Measurements from ENCODE around the gene CD79B.

CD79B gene

DNA sequence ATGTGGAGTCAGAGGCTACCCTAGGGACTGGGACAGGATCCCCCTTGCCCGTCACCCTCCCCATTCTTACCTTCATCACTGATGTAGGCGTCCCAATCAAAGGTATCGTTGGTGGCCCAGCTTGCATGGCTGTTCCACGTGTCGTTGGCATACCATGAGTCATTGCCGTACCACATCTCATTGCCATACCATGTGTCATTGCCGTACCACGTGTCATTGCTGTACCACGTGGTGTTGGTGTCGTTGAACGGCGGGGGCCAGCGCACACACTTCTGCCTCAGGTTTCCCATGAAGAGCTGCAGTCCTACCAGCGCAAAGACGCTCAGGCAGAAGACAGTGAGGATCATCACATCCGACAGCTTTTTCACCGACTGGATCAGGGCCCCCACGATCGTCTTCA is 35.8 kb upstream of the CD79B start (continued):
- TF ChIP-seq ZNF530 (tag by site-specific recombination; IDR thresholded peaks at IDR 0.05; ENCODE audit: low read depth) = no peak
- TF ChIP-seq, protein P1, sequence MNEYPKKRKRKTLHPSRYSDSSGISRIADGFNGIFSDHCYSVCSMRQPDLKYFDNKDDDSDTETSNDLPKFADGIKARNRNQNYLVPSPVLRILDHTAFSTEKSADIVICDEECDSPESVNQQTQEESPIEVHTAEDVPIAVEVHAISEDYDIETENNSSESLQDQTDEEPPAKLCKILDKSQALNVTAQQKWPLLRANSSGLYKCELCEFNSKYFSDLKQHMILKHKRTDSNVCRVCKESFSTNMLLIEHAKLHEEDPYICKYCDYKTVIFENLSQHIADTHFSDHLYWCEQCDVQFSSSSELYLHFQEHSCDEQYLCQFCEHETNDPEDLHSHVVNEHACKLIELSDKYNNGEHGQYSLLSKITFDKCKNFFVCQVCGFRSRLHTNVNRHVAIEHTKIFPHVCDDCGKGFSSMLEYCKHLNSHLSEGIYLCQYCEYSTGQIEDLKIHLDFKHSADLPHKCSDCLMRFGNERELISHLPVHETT (tag by site-specific recombination; IDR thresholded peaks at IDR 0.05) = no peak
- TF ChIP-seq HOXD13 (CRISPR knock-in tag; IDR thresholded peaks at IDR 0.05; ENCODE audit: borderline replicate concordance) = no peak
- no peak for TF ChIP-seq ZNF174 (tag by site-specific recombination; IDR thresholded peaks at IDR 0.05)

DNA sequence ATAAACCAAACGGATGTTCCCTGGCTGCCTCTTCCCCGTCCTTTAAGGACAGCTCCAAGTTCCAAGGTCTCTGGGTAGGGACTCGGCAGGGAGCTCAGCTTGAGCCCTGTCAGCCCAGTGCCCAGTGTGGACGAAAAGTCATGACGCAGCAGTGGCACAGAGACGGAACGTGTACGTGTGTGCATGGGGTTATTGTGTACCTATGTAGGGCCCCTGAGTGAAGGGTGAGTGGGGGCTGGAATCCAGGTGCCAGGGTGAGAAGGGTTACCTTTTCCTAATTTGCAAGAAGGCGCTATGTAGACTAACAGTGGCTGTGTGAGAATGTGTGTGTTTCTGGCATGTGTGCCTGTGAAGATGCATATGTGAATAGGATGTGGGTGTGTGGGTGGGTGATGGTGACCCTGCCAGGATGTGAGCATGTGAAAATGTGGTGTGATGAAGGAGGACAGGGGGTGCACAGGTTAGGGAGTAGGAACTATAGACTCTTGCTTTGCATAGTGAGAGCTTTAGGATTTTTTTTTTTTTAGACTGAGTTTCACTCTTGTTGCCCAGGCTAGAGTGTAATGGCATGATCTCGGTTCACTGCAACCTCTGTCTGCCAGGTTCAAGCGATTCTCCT is 34.6 kb upstream of the CD79B start:
- no peaks in the 10 kb centered on the region for H3K36me3 ChIP-seq (ENCODE audit: control insufficient read depth in 2 of 2, insufficient read depth in 1 of 2, low read length in 2 of 2)
- H3K4me1 ChIP-seq (ENCODE audit: control insufficient read depth, insufficient read depth, low read length) = no peaks in the 10 kb centered on the region
- peak; percentile 27; the same call in 1 of the 2 replicates for TF ChIP-seq EGR2 (tag by site-specific recombination; IDR thresholded peaks at IDR 0.05; ENCODE audit: low read depth)
- no peak for TF ChIP-seq ZNF174 (tag by site-specific recombination; IDR thresholded peaks at IDR 0.05)
- peak; percentile 99 for TF ChIP-seq ZNF157 (tag by site-specific recombination; IDR thresholded peaks at IDR 0.05)
- TF ChIP-seq ZXDB (tag by site-specific recombination; IDR thresholded peaks at IDR 0.05) = no peak
- TF ChIP-seq ZFHX2 (tag by site-specific recombination; conservative IDR thresholded peaks at IDR 0.05) = peak; percentile 57
- H3K4me3 ChIP-seq (ENCODE audit: low read depth, low read length) = no peak overlapping the region
- ChIA-PET CTCF (interaction anchor here (0.6 to 2.0 kb wide), 2 partner anchors 48 to 51 kb away, joined by 4 read pairs; partner anchors contain the start of gene GH1), POLR2A (no interaction called here)
- H3K9me3 ChIP-seq (ENCODE audit: control insufficient read depth, insufficient read depth, low read depth, low read length) = no peaks in the 10 kb centered on the region
- no peak overlapping the region for H3K27ac ChIP-seq (ENCODE audit: extremely low read depth, low read depth, low read length)

DNA sequence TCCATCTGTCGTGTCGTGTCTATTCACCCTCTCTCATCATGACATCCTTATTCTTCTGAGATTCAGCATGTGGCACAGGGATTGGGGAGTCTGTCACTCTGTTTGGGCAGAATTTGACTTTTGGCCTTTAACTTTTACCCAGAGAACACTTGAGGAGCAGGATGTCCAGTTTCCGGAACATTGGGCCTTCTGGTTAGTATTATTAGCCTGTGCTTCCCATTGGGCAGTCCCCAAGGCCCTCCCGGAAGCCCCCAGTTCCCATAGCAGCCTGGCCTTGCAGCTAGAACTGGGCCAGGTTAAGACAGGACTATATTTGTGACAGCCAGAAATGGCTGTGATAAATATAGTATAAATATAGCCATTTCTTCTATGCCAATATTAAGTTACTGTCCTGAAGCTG is 31.0 kb upstream of the CD79B start:
- H3K9me3 ChIP-seq (ENCODE audit: control insufficient read depth, insufficient read depth, low read depth, low read length) = no peaks in the 10 kb centered on the region
- ChIA-PET POLR2A (no interaction called here), CTCF (interaction anchor here (0.6 kb wide), 1 partner anchor 53 kb away, joined by 4 read pairs; no protein-coding TSS in a partner anchor)
- no peak overlapping the region for H3K27ac ChIP-seq (ENCODE audit: extremely low read depth, low read depth, low read length)
- H3K4me3 ChIP-seq (ENCODE audit: low read depth, low read length) = no peak overlapping the region
- no peaks in the 10 kb centered on the region for H3K4me1 ChIP-seq (ENCODE audit: control insufficient read depth, insufficient read depth, low read length)
- TF ChIP-seq ZSCAN30 (tag by site-specific recombination; IDR thresholded peaks at IDR 0.05) (no peak), GLI2 (tag by site-specific recombination; IDR thresholded peaks at IDR 0.05; ENCODE audit: borderline replicate concordance, low read depth) (no peak), ZNF785 (tag by site-specific recombination; IDR thresholded peaks at IDR 0.05) (no peak), ZNF292 (tag by site-specific recombination; IDR thresholded peaks at IDR 0.05; ENCODE audit: borderline replicate concordance, low read depth) (no peak), ZNF624 (tag by site-specific recombination; IDR thresholded peaks at IDR 0.05) (no peak), TCF7L2 (IDR thresholded peaks at IDR 0.05; ENCODE audit: borderline replicate concordance, low read depth, low read length) (no peak), ZNF138 (tag by site-specific recombination; IDR thresholded peaks at IDR 0.05; ENCODE audit: borderline replicate concordance) (no peak), ZSCAN23 (tag by site-specific recombination; IDR thresholded peaks at IDR 0.05) (no peak), ZNF548 (tag by site-specific recombination; IDR thresholded peaks at IDR 0.05) (no peak), ZNF223 (tag by site-specific recombination; IDR thresholded peaks at IDR 0.05) (no peak), ZEB2 (tag by site-specific recombination; IDR thresholded peaks at IDR 0.05) (no peak), ZNF391 (tag by site-specific recombination; IDR thresholded peaks at IDR 0.05; ENCODE audit: borderline replicate concordance, low read depth) (no peak), ZNF596 (tag by site-specific recombination; IDR thresholded peaks at IDR 0.05) (no peak), IKZF3 (tag by site-specific recombination; IDR thresholded peaks at IDR 0.05) (no peak)
- TF ChIP-seq, protein P2, sequence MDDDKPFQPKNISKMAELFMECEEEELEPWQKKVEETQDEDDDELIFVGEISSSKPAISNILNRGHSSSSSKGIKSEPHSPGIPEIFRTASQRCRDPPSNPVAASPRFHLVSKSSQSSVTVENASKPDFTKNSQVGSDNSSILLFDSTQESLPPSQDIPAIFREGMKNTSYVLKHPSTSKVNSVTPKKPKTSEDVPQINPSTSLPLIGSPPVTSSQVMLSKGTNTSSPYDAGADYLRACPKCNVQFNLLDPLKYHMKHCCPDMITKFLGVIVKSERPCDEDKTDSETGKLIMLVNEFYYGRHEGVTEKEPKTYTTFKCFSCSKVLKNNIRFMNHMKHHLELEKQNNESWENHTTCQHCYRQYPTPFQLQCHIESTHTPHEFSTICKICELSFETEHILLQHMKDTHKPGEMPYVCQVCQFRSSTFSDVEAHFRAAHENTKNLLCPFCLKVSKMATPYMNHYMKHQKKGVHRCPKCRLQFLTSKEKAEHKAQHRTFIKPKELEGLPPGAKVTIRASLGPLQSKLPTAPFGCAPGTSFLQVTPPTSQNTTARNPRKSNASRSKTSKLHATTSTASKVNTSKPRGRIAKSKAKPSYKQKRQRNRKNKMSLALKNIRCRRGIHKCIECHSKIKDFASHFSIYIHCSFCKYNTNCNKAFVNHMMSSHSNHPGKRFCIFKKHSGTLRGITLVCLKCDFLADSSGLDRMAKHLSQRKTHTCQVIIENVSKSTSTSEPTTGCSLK (tag by site-specific recombination; IDR thresholded peaks at IDR 0.05) = no peak
- TF ChIP-seq, protein P3, sequence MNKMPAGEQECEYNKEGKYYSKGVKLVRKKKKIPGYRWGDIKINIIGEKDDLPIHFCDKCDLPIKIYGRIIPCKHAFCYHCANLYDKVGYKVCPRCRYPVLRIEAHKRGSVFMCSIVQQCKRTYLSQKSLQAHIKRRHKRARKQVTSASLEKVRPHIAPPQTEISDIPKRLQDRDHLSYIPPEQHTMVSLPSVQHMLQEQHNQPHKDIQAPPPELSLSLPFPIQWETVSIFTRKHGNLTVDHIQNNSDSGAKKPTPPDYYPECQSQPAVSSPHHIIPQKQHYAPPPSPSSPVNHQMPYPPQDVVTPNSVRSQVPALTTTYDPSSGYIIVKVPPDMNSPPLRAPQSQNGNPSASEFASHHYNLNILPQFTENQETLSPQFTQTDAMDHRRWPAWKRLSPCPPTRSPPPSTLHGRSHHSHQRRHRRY (tag by site-specific recombination; IDR thresholded peaks at IDR 0.05) = no peak
- no peaks in the 10 kb centered on the region for H3K36me3 ChIP-seq (ENCODE audit: control insufficient read depth in 2 of 2, insufficient read depth in 1 of 2, low read length in 2 of 2)
